ENCODE measurements around the gene CARD19.

DNA sequence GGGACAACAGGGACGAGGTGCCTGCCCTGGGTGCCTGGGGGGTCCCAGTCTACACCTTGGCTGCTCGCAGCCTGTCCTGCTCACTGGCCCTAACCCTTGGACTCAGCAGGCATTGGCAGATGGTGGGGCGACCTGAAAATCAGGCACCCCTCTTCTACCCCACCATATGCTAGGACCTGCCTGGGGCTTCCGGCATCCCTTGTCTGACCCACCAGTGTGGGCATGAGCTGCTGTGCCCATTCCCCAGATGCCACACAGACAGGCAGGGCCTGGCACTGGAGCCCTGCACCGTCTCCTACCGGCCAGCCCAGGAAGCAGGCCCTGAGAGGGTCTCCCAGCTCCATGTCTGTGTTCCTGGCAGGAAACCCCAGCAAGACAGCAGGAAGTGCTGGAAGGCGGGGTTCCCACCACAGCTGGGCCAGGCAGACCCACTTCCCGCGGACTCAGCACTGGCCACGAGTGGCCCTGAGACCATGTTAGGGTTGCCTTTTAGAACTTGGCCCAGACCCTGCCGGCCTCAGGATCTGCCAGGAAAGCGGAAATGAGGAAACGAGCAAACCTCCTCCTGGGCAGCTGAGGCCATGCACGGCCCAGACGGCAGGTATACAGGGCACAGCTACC, 35.0 kb downstream of the CARD19 start:
- TF ChIP-seq, protein P1, sequence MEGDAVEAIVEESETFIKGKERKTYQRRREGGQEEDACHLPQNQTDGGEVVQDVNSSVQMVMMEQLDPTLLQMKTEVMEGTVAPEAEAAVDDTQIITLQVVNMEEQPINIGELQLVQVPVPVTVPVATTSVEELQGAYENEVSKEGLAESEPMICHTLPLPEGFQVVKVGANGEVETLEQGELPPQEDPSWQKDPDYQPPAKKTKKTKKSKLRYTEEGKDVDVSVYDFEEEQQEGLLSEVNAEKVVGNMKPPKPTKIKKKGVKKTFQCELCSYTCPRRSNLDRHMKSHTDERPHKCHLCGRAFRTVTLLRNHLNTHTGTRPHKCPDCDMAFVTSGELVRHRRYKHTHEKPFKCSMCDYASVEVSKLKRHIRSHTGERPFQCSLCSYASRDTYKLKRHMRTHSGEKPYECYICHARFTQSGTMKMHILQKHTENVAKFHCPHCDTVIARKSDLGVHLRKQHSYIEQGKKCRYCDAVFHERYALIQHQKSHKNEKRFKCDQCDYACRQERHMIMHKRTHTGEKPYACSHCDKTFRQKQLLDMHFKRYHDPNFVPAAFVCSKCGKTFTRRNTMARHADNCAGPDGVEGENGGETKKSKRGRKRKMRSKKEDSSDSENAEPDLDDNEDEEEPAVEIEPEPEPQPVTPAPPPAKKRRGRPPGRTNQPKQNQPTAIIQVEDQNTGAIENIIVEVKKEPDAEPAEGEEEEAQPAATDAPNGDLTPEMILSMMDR (IDR thresholded peaks at IDR 0.05; ENCODE audit: low read length): no peak
- no peak for TF ChIP-seq EZH2phosphoT487 (IDR thresholded peaks at IDR 0.05; ENCODE audit: low read length)

Data from MM.1S (cell line).